NCI-H187 treated with DMSO at 0.1 percent for 48 hours (cell line): Measurements from ENCODE around the gene CRIM1.

Experiments
- DNase-seq: peaks from one replicate; lab custom pipeline; 2025; lab: John Stamatoyannopoulos, UW

The CRIM1 gene

GRCh38 chr2:36554531-36554930, 199.0 kb downstream of the CRIM1 start:
- DNase-seq = no peak

GRCh38 chr2:36555789-36556188, 200.2 kb downstream of the CRIM1 start:
- DNase-seq = no peak

GRCh38 chr2:36556842-36557241, 201.3 kb downstream of the CRIM1 start:
- no peak for DNase-seq

GRCh38 chr2:36559221-36559942, 203.8 kb downstream of the CRIM1 start:
- DNase-seq = no peak

GRCh38 chr2:36560726-36561125, 205.1 kb downstream of the CRIM1 start:
- no peak for DNase-seq

GRCh38 chr2:36561237-36561944, 205.8 kb downstream of the CRIM1 start:
- no peak for DNase-seq

- DNase-seq = no peak
Measured at GRCh38 chr2:36562240-36562639, 206.7 kb downstream of the CRIM1 start.

GRCh38 chr2:36562973-36563532, 207.5 kb downstream of the CRIM1 start:
- DNase-seq = no peak

- no peak for DNase-seq
Measured at GRCh38 chr2:36564377-36564930, 208.9 kb downstream of the CRIM1 start.

GRCh38 chr2:36565712-36566111, 210.1 kb downstream of the CRIM1 start:
- no peak for DNase-seq

- no peak for DNase-seq
Measured at GRCh38 chr2:36566887-36567286, 211.3 kb downstream of the CRIM1 start.

GRCh38 chr2:36567711-36568408, 212.3 kb downstream of the CRIM1 start:
- DNase-seq = no peak

- DNase-seq = no peak
Measured at GRCh38 chr2:36568516-36569246, 213.1 kb downstream of the CRIM1 start.

- DNase-seq = no peak
Measured at GRCh38 chr2:36569267-36569856, 213.8 kb downstream of the CRIM1 start.

- no peak for DNase-seq
Measured at GRCh38 chr2:36570416-36570815, 214.8 kb downstream of the CRIM1 start.

GRCh38 chr2:36572054-36572718, 216.6 kb downstream of the CRIM1 start:
- DNase-seq = no peak

GRCh38 chr2:36572719-36573059, 217.1 kb downstream of the CRIM1 start:
- no peak for DNase-seq

GRCh38 chr2:36573165-36573564, 217.6 kb downstream of the CRIM1 start:
- DNase-seq = no peak

GRCh38 chr2:36574560-36574959, 219.0 kb downstream of the CRIM1 start:
- no peak for DNase-seq

GRCh38 chr2:36577884-36578283, 222.3 kb downstream of the CRIM1 start:
- DNase-seq = no peak
